ENCODE data around the gene CFAP119.

Gene CFAP119

DNA sequence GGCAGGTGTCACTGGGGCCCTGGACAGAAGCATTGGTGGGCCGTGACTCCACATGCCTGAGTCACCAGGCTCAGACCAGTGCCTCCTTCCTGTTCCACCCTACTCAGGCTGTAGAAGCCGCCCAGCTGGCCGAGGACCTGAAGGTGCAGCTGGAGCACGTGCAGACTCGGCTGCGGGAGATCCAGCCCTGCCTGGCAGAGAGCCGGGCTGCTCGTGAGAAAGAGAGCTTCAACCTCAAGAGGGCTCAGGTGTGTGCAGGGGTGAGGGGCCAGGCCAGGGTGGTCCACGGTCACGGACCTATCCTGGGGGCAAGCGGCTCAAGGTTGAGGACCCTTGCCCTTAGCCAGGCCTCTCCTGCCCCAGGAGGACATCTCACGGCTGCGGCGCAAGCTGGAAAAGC is 9.9 kb upstream of the CFAP119 start:
- Histone ChIP-seq H3K4me3 (ENCODE audit: low read depth in 1 of 5, low read length in 5 of 5) (no peak overlapping the region), H3K27me3 (ENCODE audit: control insufficient read depth in 5 of 5, insufficient read depth in 4 of 5, low read length in 5 of 5) (no peaks in the 10 kb centered on the region), H3K9me3 (ENCODE audit: control insufficient read depth in 5 of 5, low read length in 5 of 5) (no peaks in the 10 kb centered on the region), H3K4me1 (ENCODE audit: control insufficient read depth in 5 of 5, insufficient read depth in 5 of 5, low read length in 5 of 5) (peaks cover 2 to 25% (median 23%) of the 10 kb centered on the region in 5 donors), H3K27ac (ENCODE audit: low read depth, low read length) (no peak overlapping the region), H3K9ac (ENCODE audit: low read length in 5 of 5) (no peak overlapping the region), H3K36me3 (ENCODE audit: control insufficient read depth in 5 of 5, insufficient read depth in 5 of 5, low read length in 5 of 5) (peaks cover 3 to 78% (median 75%) of the 10 kb centered on the region in 5 donors)

- no peaks in the 10 kb centered on the region for H3K9me3 ChIP-seq (ENCODE audit: control insufficient read depth in 5 of 5, low read length in 5 of 5)
- no peak overlapping the region for H3K4me3 ChIP-seq (ENCODE audit: low read depth in 1 of 5, low read length in 5 of 5)
- peaks cover under 1 to 5% (median 2%) of the 10 kb centered on the region in 5 donors for H3K4me1 ChIP-seq (ENCODE audit: control insufficient read depth in 5 of 5, insufficient read depth in 5 of 5, low read length in 5 of 5)
- H3K27ac ChIP-seq (ENCODE audit: low read depth, low read length): no peak overlapping the region
- peaks cover 3 to 98% (median 96%) of the 10 kb centered on the region in 5 donors for H3K36me3 ChIP-seq (ENCODE audit: control insufficient read depth in 5 of 5, insufficient read depth in 5 of 5, low read length in 5 of 5)
- H3K9ac ChIP-seq (ENCODE audit: low read length in 5 of 5): no peak overlapping the region
- no peaks in the 10 kb centered on the region for H3K27me3 ChIP-seq (ENCODE audit: control insufficient read depth in 5 of 5, insufficient read depth in 4 of 5, low read length in 5 of 5)
These were observed 7.7 kb upstream of the CFAP119 start for GRCh38 chr16:30769379-30770089.

GRCh38 chr16:30768583-30769181 is 6.8 kb upstream of the CFAP119 start:
- Histone ChIP-seq H3K27me3 (ENCODE audit: control insufficient read depth in 5 of 5, insufficient read depth in 4 of 5, low read length in 5 of 5) (no peaks in the 10 kb centered on the region), H3K36me3 (ENCODE audit: control insufficient read depth in 5 of 5, insufficient read depth in 5 of 5, low read length in 5 of 5) (peaks cover 5 to 99% (median 96%) of the 10 kb centered on the region in 5 donors), H3K9ac (ENCODE audit: low read length in 5 of 5) (no peak overlapping the region), H3K4me3 (ENCODE audit: low read depth in 1 of 5, low read length in 5 of 5) (no peak overlapping the region), H3K4me1 (ENCODE audit: control insufficient read depth in 5 of 5, insufficient read depth in 5 of 5, low read length in 5 of 5) (peaks cover 0 to 6% (median 4%) of the 10 kb centered on the region in 5 donors), H3K27ac (ENCODE audit: low read depth, low read length) (no peak overlapping the region), H3K9me3 (ENCODE audit: control insufficient read depth in 5 of 5, low read length in 5 of 5) (no peaks in the 10 kb centered on the region)

DNA sequence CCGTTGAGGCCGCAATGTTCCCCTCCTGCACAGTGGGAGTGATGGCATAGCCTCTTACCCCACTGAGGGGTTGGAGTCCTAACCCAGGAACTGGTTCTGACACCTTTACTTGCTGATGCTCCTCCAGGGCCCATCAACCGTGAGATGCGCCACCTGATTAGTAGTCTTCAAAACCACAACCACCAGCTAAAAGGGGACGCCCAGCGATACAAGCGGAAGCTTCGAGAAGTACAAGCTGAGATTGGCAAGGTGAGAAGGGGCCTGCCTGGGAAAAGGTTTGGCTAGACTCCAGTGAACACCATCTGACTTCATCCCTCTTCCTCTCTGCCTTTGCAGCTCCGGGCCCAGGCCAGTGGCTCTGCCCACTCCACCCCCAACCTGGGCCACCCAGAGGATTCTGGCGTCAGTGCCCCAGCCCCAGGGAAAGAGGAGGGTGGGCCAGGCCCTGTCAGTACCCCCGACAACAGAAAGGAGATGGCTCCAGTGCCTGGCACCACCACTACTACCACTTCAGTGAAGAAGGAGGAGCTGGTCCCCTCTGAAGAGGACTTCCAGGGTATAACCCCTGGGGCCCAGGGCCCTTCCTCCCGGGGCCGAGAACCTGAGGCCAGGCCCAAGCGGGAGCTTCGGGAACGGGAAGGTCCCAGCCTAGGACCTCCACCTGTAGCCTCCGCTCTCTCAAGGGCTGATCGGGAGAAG is 6.1 kb upstream of the CFAP119 start:
- no peaks in the 10 kb centered on the region for H3K9me3 ChIP-seq (ENCODE audit: control insufficient read depth in 5 of 5, low read length in 5 of 5)
- no peaks in the 10 kb centered on the region for H3K27me3 ChIP-seq (ENCODE audit: control insufficient read depth in 5 of 5, insufficient read depth in 4 of 5, low read length in 5 of 5)
- peaks cover 5 to 13% (median 12%) of the 10 kb centered on the region in 5 donors for H3K4me1 ChIP-seq (ENCODE audit: control insufficient read depth in 5 of 5, insufficient read depth in 5 of 5, low read length in 5 of 5)
- H3K9ac ChIP-seq (ENCODE audit: low read length in 5 of 5): no peak overlapping the region
- peaks cover 7 to 98% (median 95%) of the 10 kb centered on the region in 5 donors for H3K36me3 ChIP-seq (ENCODE audit: control insufficient read depth in 5 of 5, insufficient read depth in 5 of 5, low read length in 5 of 5)
- H3K4me3 ChIP-seq (ENCODE audit: low read depth in 1 of 5, low read length in 5 of 5): no peak overlapping the region
- H3K27ac ChIP-seq (ENCODE audit: low read depth, low read length): no peak overlapping the region

- Histone ChIP-seq H3K27me3 (ENCODE audit: control insufficient read depth in 5 of 5, insufficient read depth in 4 of 5, low read length in 5 of 5) (no peaks in the 10 kb centered on the region), H3K36me3 (ENCODE audit: control insufficient read depth in 5 of 5, insufficient read depth in 5 of 5, low read length in 5 of 5) (peaks cover 7 to 88% (median 85%) of the 10 kb centered on the region in 5 donors), H3K4me3 (ENCODE audit: low read depth in 1 of 5, low read length in 5 of 5) (no peak overlapping the region), H3K9me3 (ENCODE audit: control insufficient read depth in 5 of 5, low read length in 5 of 5) (no peaks in the 10 kb centered on the region), H3K9ac (ENCODE audit: low read length in 5 of 5) (no peak overlapping the region), H3K4me1 (ENCODE audit: control insufficient read depth in 5 of 5, insufficient read depth in 5 of 5, low read length in 5 of 5) (peaks cover 7 to 21% (median 17%) of the 10 kb centered on the region in 5 donors), H3K27ac (ENCODE audit: low read depth, low read length) (no peak overlapping the region)
These were observed 5.0 kb upstream of the CFAP119 start for GRCh38 chr16:30766933-30767284.

DNA sequence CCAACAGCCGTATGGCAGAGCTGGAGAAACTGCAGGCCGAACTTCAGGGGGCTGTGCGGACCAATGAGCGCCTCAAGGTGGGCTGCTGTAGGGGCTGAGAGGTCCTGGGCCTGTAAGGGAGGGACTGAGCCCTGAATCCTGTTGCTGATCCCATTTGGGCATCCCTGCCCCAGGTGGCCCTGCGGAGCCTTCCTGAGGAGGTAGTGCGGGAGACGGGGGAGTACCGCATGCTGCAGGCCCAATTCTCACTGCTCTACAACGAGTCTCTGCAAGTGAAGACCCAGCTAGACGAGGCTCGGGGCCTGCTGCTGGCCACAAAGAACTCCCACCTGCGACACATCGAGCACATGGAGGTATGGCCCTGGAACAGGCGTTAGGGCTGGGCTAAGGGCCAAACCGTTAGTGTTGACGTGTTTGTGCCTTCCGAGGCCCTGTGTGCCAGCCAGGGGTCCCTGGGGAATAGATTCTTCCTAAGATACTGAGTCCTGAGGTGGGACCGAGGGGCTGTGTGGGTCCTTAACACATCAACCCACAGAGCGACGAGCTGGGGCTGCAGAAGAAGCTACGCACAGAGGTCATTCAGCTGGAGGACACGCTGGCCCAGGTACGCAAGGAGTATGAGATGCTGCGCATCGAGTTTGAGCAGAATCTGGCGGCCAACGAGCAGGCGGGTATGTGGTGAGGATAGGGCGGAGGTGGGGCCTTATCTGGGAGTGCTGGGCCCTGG is 4.5 kb upstream of the CFAP119 start:
- Histone ChIP-seq H3K9me3 (ENCODE audit: control insufficient read depth in 5 of 5, low read length in 5 of 5) (no peaks in the 10 kb centered on the region), H3K9ac (ENCODE audit: low read length in 5 of 5) (no peak overlapping the region), H3K36me3 (ENCODE audit: control insufficient read depth in 5 of 5, insufficient read depth in 5 of 5, low read length in 5 of 5) (peaks cover 7 to 83% (median 80%) of the 10 kb centered on the region in 5 donors), H3K4me1 (ENCODE audit: control insufficient read depth in 5 of 5, insufficient read depth in 5 of 5, low read length in 5 of 5) (peaks cover 7 to 26% (median 22%) of the 10 kb centered on the region in 5 donors), H3K27ac (ENCODE audit: low read depth, low read length) (no peak overlapping the region), H3K27me3 (ENCODE audit: control insufficient read depth in 5 of 5, insufficient read depth in 4 of 5, low read length in 5 of 5) (no peaks in the 10 kb centered on the region), H3K4me3 (ENCODE audit: low read depth in 1 of 5, low read length in 5 of 5) (no peak overlapping the region)

DNA sequence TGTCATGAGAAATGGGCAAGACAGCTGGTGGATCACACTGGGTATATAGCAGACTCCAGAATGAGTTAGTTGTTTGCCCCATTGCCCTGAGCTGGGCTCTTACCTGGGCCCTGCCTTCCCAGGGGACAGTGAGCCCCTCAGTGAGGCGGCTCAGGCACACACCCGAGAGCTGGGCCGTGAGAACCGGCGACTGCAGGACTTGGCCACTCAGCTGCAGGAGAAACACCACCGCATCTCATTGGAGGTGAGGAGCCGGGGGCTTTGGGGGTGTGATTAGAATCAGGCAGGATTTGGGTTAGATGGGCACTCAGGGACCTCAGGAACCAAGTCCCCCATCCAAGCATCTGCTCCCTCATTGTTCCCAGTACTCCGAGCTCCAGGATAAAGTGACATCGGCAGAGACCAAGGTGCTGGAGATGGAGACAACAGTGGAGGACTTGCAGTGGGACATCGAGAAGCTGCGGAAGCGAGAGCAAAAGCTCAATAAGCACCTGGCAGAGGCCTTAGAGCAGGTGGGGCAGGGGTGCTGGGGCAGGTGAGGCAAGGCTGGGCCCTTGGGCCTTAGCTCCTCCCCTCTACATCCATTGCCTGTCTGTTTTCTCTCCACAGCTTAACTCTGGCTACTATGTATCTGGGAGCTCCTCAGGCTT is 3.1 kb upstream of the CFAP119 start:
- Histone ChIP-seq H3K4me3 (ENCODE audit: low read depth in 1 of 5, low read length in 5 of 5) (no peak overlapping the region), H3K36me3 (ENCODE audit: control insufficient read depth in 5 of 5, insufficient read depth in 5 of 5, low read length in 5 of 5) (peaks cover 7 to 69% (median 67%) of the 10 kb centered on the region in 5 donors), H3K9me3 (ENCODE audit: control insufficient read depth in 5 of 5, low read length in 5 of 5) (no peaks in the 10 kb centered on the region), H3K27ac (ENCODE audit: low read depth, low read length) (no peak overlapping the region), H3K4me1 (ENCODE audit: control insufficient read depth in 5 of 5, insufficient read depth in 5 of 5, low read length in 5 of 5) (peaks cover 7 to 34% (median 28%) of the 10 kb centered on the region in 5 donors), H3K27me3 (ENCODE audit: control insufficient read depth in 5 of 5, insufficient read depth in 4 of 5, low read length in 5 of 5) (no peaks in the 10 kb centered on the region), H3K9ac (ENCODE audit: low read length in 5 of 5) (no peak overlapping the region)

DNA sequence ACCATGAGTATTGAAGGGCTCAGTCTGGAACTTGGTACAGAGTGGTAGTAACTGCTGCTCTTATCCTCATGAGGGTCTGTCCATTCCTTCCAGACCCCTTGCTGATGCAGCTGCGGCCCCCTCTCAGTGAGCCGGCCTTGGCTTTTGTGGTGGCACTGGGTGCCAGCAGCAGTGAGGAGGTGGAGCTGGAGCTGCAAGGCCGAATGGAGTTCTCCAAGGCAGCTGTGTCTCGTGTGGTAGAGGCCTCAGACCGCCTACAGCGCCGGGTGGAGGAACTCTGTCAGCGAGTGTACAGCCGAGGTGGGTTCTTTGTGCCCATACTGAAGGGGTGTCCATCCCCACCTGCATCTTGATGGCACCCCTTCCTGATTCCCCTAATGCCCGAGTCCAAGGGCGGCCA is 2.2 kb upstream of the CFAP119 start:
- Histone ChIP-seq H3K4me1 (ENCODE audit: control insufficient read depth in 5 of 5, insufficient read depth in 5 of 5, low read length in 5 of 5) (peaks cover 7 to 39% (median 28%) of the 10 kb centered on the region in 5 donors), H3K9me3 (ENCODE audit: control insufficient read depth in 5 of 5, low read length in 5 of 5) (no peaks in the 10 kb centered on the region), H3K4me3 (ENCODE audit: low read depth in 1 of 5, low read length in 5 of 5) (no peak overlapping the region), H3K27ac (ENCODE audit: low read depth, low read length) (no peak overlapping the region), H3K36me3 (ENCODE audit: control insufficient read depth in 5 of 5, insufficient read depth in 5 of 5, low read length in 5 of 5) (peaks cover 7 to 60% (median 60%) of the 10 kb centered on the region in 5 donors), H3K9ac (ENCODE audit: low read length in 5 of 5) (no peak overlapping the region), H3K27me3 (ENCODE audit: control insufficient read depth in 5 of 5, insufficient read depth in 4 of 5, low read length in 5 of 5) (no peaks in the 10 kb centered on the region)

DNA sequence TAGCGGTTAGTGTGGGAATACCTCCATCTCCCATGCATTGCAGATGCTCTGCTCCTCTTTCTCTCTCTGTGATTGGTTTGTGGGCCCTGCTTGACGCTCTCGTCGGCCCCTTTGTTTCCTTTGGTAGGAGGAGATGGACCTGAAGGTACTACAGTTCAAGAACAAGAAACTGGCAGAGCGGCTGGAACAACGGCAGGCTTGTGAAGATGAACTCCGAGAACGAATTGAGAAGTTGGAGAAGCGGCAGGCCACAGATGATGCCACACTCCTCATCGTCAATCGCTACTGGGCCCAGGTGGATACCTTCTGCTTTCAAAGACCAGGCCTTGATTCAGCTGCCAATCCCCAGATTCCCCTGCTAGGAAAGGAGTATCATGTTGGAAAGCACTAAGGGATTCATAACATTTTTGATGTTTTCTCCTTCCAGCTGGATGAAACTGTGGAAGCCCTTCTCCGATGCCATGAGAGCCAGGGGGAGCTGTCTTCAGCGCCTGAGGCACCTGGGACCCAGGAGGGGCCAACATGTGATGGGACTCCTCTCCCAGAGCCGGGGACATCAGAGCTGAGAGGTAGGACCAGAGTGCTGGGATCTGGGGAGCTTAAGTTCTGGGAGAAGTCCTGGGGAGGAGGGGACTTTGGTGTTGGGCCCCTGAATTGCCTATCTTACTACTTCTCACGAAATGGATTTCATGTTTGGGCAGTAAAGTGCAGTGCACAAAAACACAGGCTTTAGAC is 1.3 kb upstream of the CFAP119 start:
- Histone ChIP-seq H3K36me3 (ENCODE audit: control insufficient read depth in 5 of 5, insufficient read depth in 5 of 5, low read length in 5 of 5) (peaks cover 7 to 56% (median 51%) of the 10 kb centered on the region in 5 donors), H3K9ac (ENCODE audit: low read length in 5 of 5) (peak overlapping the region; percentile 73 to 86 (median 75)), H3K9me3 (ENCODE audit: control insufficient read depth in 5 of 5, low read length in 5 of 5) (no peaks in the 10 kb centered on the region), H3K27me3 (ENCODE audit: control insufficient read depth in 5 of 5, insufficient read depth in 4 of 5, low read length in 5 of 5) (no peaks in the 10 kb centered on the region), H3K4me3 (ENCODE audit: low read depth in 1 of 5, low read length in 5 of 5) (peak overlapping the region; percentile 83 to 97 (median 93)), H3K27ac (ENCODE audit: low read depth, low read length) (peak overlapping the region; percentile 69), H3K4me1 (ENCODE audit: control insufficient read depth in 5 of 5, insufficient read depth in 5 of 5, low read length in 5 of 5) (peaks cover 7 to 48% (median 28%) of the 10 kb centered on the region in 5 donors)
